IMR-90 (cell line): ENCODE measurements around the gene TSSC4. TPM values are rescaled to one million over a fixed set of nuclear protein-coding genes. Genes with fewer than 3 reads are reported as not detected.

Source experiments
- ATAC-seq: fragments of 200-7000 bp; cut with Tn5 transposase; 2 replicates; pipeline ENCODE4 v1.9.1; 2020; ENCODE audit warnings: low read depth, mild to moderate bottlenecking, moderate library complexity
- BruUV-seq: library from RNA; stranded (reverse); fragments of 400-500 nt; replicated peaks from 2 replicates; lab custom pipeline; 2021; lab: Mats Ljungman, UMichigan
- CTCF ChIA-PET: fragments of 300-600 bp; formaldehyde crosslinking; extraction: SDS; loops from one replicate; lab custom pipeline; 2021; ENCODE audit warnings: antibody characterized with exemption; lab: Yijun Ruan, JAX
- POLR2A ChIA-PET: fragments of 300-600 bp; sonication (Branson Sonifier 250); formaldehyde crosslinking; loops from one replicate; lab custom pipeline; 2022; ENCODE audit warnings: antibody characterized with exemption; ENCODE audit not compliant: unreplicated experiment; lab: Charles Lee
- DNase-seq: peaks from one replicate; pipeline ENCODE4 v3.0.0; 2013
- H2AFZ ChIP-seq: replicated peaks from 2 replicates; pipeline ENCODE3; 2013; ENCODE audit warnings: low read length, mild to moderate bottlenecking; ENCODE audit not compliant: poor library complexity
- H2AK5ac ChIP-seq: 2 replicates; pipeline ENCODE4 v1.6.1; 2013; ENCODE audit warnings: low read depth, low read length, inconsistent platforms
- H2AK9ac ChIP-seq: replicated peaks from 2 replicates; pipeline ENCODE3; 2013; ENCODE audit warnings: mild to moderate bottlenecking, low read depth, low read length, moderate library complexity; ENCODE audit not compliant: poor library complexity
- H2BK120ac ChIP-seq: 2 replicates; pipeline ENCODE4 v1.6.1; 2013; ENCODE audit warnings: low read depth, low read length, inconsistent platforms
- H2BK15ac ChIP-seq: 3 replicates; pipeline ENCODE4 v1.6.1; 2013; ENCODE audit warnings: low read depth, low read length, inconsistent platforms
- H2BK20ac ChIP-seq: 2 replicates; pipeline ENCODE4 v1.6.1; 2013; ENCODE audit warnings: low read depth, mild to moderate bottlenecking, inconsistent platforms, low read length, moderate library complexity
- H2BK5ac ChIP-seq: 2 replicates; pipeline ENCODE4 v1.6.1; 2013; ENCODE audit warnings: mild to moderate bottlenecking, low read depth, low read length, inconsistent platforms; ENCODE audit not compliant: poor library complexity, severe bottlenecking
- H3K14ac ChIP-seq: replicated peaks from 2 replicates; pipeline ENCODE4 v1.6.1; 2013; ENCODE audit warnings: low read depth, low read length, inconsistent platforms
- H3K18ac ChIP-seq: 2 replicates; pipeline ENCODE4 v1.6.1; 2013; ENCODE audit warnings: low read depth, low read length, control low read depth
- H3K23ac ChIP-seq: 2 replicates; pipeline ENCODE4 v1.6.1; 2013; ENCODE audit warnings: low read depth, low read length, inconsistent platforms
- H3K27ac ChIP-seq: 2 replicates; pipeline ENCODE4 v1.5.1; 2013; ENCODE audit warnings: mild to moderate bottlenecking, control low read depth, low read length; ENCODE audit not compliant: insufficient read depth
- H3K27me3 ChIP-seq: 2 replicates; pipeline ENCODE4 v1.6.1; 2013; ENCODE audit warnings: low read length; ENCODE audit not compliant: control insufficient read depth, insufficient read depth
- H3K36me3 ChIP-seq: 2 replicates; pipeline ENCODE4 v1.6.1; 2013; ENCODE audit warnings: low read length, mixed read lengths; ENCODE audit not compliant: control insufficient read depth, insufficient read depth
- H3K4ac ChIP-seq: 2 replicates; pipeline ENCODE4 v1.6.1; 2013; ENCODE audit warnings: low read depth, low read length, inconsistent platforms
- H3K4me1 ChIP-seq: 2 replicates; pipeline ENCODE4 v1.6.1; 2013; ENCODE audit warnings: low read length, mixed read lengths; ENCODE audit not compliant: control insufficient read depth, insufficient read depth
- H3K4me2 ChIP-seq: 2 replicates; pipeline ENCODE4 v1.6.1; 2013; ENCODE audit warnings: low read depth, mild to moderate bottlenecking, control low read depth, low read length, moderate library complexity
- H3K4me3 ChIP-seq: 2 replicates; pipeline ENCODE4 v1.5.1; 2013; ENCODE audit warnings: low read depth, mild to moderate bottlenecking, control low read depth, low read length, moderate library complexity; ENCODE audit not compliant: insufficient read depth
- H3K56ac ChIP-seq: 2 replicates; pipeline ENCODE4 v1.6.1; 2013; ENCODE audit warnings: low read length, inconsistent platforms; ENCODE audit not compliant: insufficient read depth; ENCODE audit errors: extremely low read depth
- H3K79me1 ChIP-seq, 2 experiments: 2 replicates each; pipeline ENCODE4 v1.6.1; 2013; ENCODE audit warnings: low read length in 2 of 2, inconsistent platforms in 1 of 2, low read depth in 1 of 2
- H3K9ac ChIP-seq: 2 replicates; pipeline ENCODE4 v1.6.1; 2013; ENCODE audit warnings: low read depth, low read length, control low read depth
- H3K9me1 ChIP-seq: 2 replicates; pipeline ENCODE4 v1.6.1; 2013; ENCODE audit warnings: low read length, inconsistent platforms; ENCODE audit not compliant: insufficient read depth
- H3K9me3 ChIP-seq: 2 replicates; pipeline ENCODE4 v1.6.1; 2013; ENCODE audit warnings: low read length; ENCODE audit not compliant: control insufficient read depth, insufficient read depth
- H4K20me1 ChIP-seq: 2 replicates; pipeline ENCODE4 v1.6.1; 2013; ENCODE audit warnings: low read length, inconsistent platforms; ENCODE audit not compliant: insufficient read depth
- H4K5ac ChIP-seq: 2 replicates; pipeline ENCODE4 v1.6.1; 2013; ENCODE audit warnings: mild to moderate bottlenecking, low read depth, low read length, control low read depth
- H4K8ac ChIP-seq, 2 experiments: 2 replicates each; pipeline ENCODE4 v1.6.1; 2013; ENCODE audit warnings: low read depth in 2 of 2, low read length in 2 of 2, control low read depth in 1 of 2, inconsistent platforms in 1 of 2
- H4K91ac ChIP-seq: 2 replicates; pipeline ENCODE4 v1.6.1; 2013; ENCODE audit warnings: low read depth, low read length, inconsistent platforms; ENCODE audit not compliant: insufficient read depth
- BHLHE40 ChIP-seq: fragments of 150-350 bp; IDR thresholded peaks from 2 replicates; pipeline ENCODE4 v1.6.1; 2016; ENCODE audit warnings: mild to moderate bottlenecking, low read depth, low read length
- CEBPB ChIP-seq: IDR thresholded peaks from 2 replicates; pipeline ENCODE4 v1.6.1; 2012; ENCODE audit warnings: low read depth, low read length, improper control_type of control experiment
- CHD1 ChIP-seq: IDR thresholded peaks from 2 replicates; pipeline ENCODE4 v1.6.1; 2012; ENCODE audit warnings: low read depth, low read length, improper control_type of control experiment
- CTCF ChIP-seq: conservative IDR thresholded peaks from 2 replicates; pipeline ENCODE4 v1.5.1; 2012; ENCODE audit warnings: mild to moderate bottlenecking, low read depth, low read length, improper control_type of control experiment
- FOS ChIP-seq: fragments of 150-350 bp; IDR thresholded peaks from 2 replicates; pipeline ENCODE4 v1.6.1; 2016; ENCODE audit warnings: low read depth, low read length
- MAFK ChIP-seq: IDR thresholded peaks from 2 replicates; pipeline ENCODE4 v1.6.1; 2012; ENCODE audit warnings: low read depth, low read length, improper control_type of control experiment
- MAZ ChIP-seq: IDR thresholded peaks from 2 replicates; pipeline ENCODE4 v1.6.1; 2012; ENCODE audit warnings: low read depth, mild to moderate bottlenecking, low read length, improper control_type of control experiment, moderate library complexity, borderline replicate concordance
- MXI1 ChIP-seq: IDR thresholded peaks from 2 replicates; pipeline ENCODE4 v1.6.1; 2012; ENCODE audit warnings: low read depth, mild to moderate bottlenecking, low read length, moderate library complexity, borderline replicate concordance
- NFE2L2 ChIP-seq: fragments of 150-350 bp; IDR thresholded peaks from 2 replicates; pipeline ENCODE4 v1.6.1; 2016; ENCODE audit warnings: low read depth, mild to moderate bottlenecking, low read length
- POLR2A ChIP-seq: IDR thresholded peaks from 2 replicates; pipeline ENCODE4 v1.6.1; 2012; ENCODE audit warnings: mild to moderate bottlenecking, low read depth, low read length
- RAD21 ChIP-seq: IDR thresholded peaks from 2 replicates; pipeline ENCODE4 v1.6.1; 2012; ENCODE audit warnings: low read length, improper control_type of control experiment
- RCOR1 ChIP-seq: IDR thresholded peaks from 2 replicates; pipeline ENCODE4 v1.6.1; 2012; ENCODE audit warnings: mild to moderate bottlenecking, low read length, improper control_type of control experiment; ENCODE audit not compliant: insufficient replicate concordance
- RFX5 ChIP-seq: IDR thresholded peaks from 2 replicates; pipeline ENCODE4 v1.8.0; 2012; ENCODE audit warnings: low read depth, mild to moderate bottlenecking, low read length, moderate library complexity
- SMC3 ChIP-seq: fragments of 150-350 bp; IDR thresholded peaks from 2 replicates; pipeline ENCODE4 v1.6.1; 2016; ENCODE audit warnings: low read depth, mild to moderate bottlenecking, antibody characterized with exemption, low read length, moderate library complexity
- USF2 ChIP-seq: fragments of 150-350 bp; IDR thresholded peaks from 2 replicates; pipeline ENCODE4 v1.6.1; 2017; ENCODE audit warnings: mild to moderate bottlenecking, antibody characterized with exemption, low read length, low read depth
- WGBS, 2 experiments: methylation state at CpG; one replicate each; pipeline versions ENCODE4 v1.1.5 to v1.1.7; 2013; ENCODE audit warnings: missing lambda C conversion rate in 2 of 2; ENCODE audit not compliant: insufficient read length in 1 of 2; ENCODE audit errors: extremely low coverage in 2 of 2; 5-methylcytosine and 5-hydroxymethylcytosine counted together
- dilution Hi-C: fragments of 300-500 bp; cut with HindIII; formaldehyde crosslinking; loops from one replicate; pipeline ENCODE4 v1.14.3; 2018; ENCODE audit warnings: low sequenced_read_pairs; ENCODE audit not compliant: unreplicated experiment
- in situ Hi-C: fragments of 300-500 bp; cut with MboI; formaldehyde crosslinking; loops from 3 replicates; pipeline ENCODE4 v1.14.3; 2019; ENCODE audit warnings: low sequenced_read_pairs, inconsistent platforms, mixed read lengths
- intact Hi-C: fragments of 100-400 bp; cut with micrococcal nuclease; formaldehyde crosslinking; loops from 2 replicates; pipeline ENCODE4 v1.10.0; 2022
- polyA plus RNA-seq, 3 experiments: library from polyadenylated mRNA; depleted of rRNA; stranded (reverse); fragments of >200 nt; gene quantifications; 2 replicates each; pipeline ENCODE4 v1.2.3, GENCODE V29; 2012; ENCODE audit warnings: low replicate concordance in 1 of 3
- total RNA-seq: library from RNA; depleted of rRNA; stranded (reverse); fragments of >200 nt; gene quantifications from 2 replicates; pipeline ENCODE4 v1.2.3, GENCODE V29; 2012
- TF ChIP-seq, protein P1 (sequence below): fragments of 150-350 bp; IDR thresholded peaks from 2 replicates; pipeline ENCODE4 v1.6.1; 2016; ENCODE audit warnings: low read depth, mild to moderate bottlenecking, low read length, moderate library complexity, borderline replicate concordance

The TSSC4 gene
- total and polyA plus RNA-seq, 2 of the 4 experiments (the other 2 are of a cell fraction) = 34.9 to 40.0 TPM

GRCh38 chr11:2447951-2448650 is 47.6 kb downstream of the TSSC4 start:
- Histone ChIP-seq H3K27ac (no peak overlapping the region), H4K91ac (no peak overlapping the region), H3K9me1 (no peaks in the 10 kb centered on the region), H3K4ac (no peak overlapping the region), H2BK120ac (no peak overlapping the region), H2AK5ac (no peak overlapping the region), H2AFZ (no peak overlapping the region), H3K36me3 (no peaks in the 10 kb centered on the region), H3K79me1 (no peaks in the 10 kb centered on the region), H4K8ac (no peak overlapping the region), H4K5ac (no peak overlapping the region), H3K4me1 (no peaks in the 10 kb centered on the region), H3K23ac (no peak overlapping the region), H3K27me3 (peaks cover 68% of the 10 kb centered on the region), H3K18ac (no peak overlapping the region), H3K4me3 (no peak overlapping the region), H4K20me1 (no peaks in the 10 kb centered on the region), H3K56ac (no peak overlapping the region), H2BK15ac (no peak overlapping the region), H2BK5ac (no peak overlapping the region), H3K14ac (no peak overlapping the region), H2BK20ac (no peak overlapping the region), H3K9ac (no peak overlapping the region), H2AK9ac (no peak overlapping the region), H3K9me3 (no peaks in the 10 kb centered on the region; the same call in 1 of the 2 replicates), H3K4me2 (no peak overlapping the region)
- ATAC-seq (no peak), DNase-seq (no peak)
- WGBS, 2 experiments = 33% methylated on average over 1 of the region's 10 CpGs; no CpG with 5 or more reads in 1 of the 2 experiments
- intact Hi-C loops (no loop called here), in situ Hi-C loops (no loop called here), dilution Hi-C loops (no loop called here)
- BruUV-seq = no TSS peak
- TF ChIP-seq POLR2A = no peak
- TF ChIP-seq CEBPB = no peak
- no peak for TF ChIP-seq BHLHE40
- no peak for TF ChIP-seq CHD1
- TF ChIP-seq SMC3 = no peak
- no peak for TF ChIP-seq MXI1
- TF ChIP-seq RFX5 = no peak
- no peak for TF ChIP-seq NFE2L2
- no peak for TF ChIP-seq USF2
- TF ChIP-seq MAZ = no peak
- no peak for TF ChIP-seq CTCF
- TF ChIP-seq RCOR1 = no peak
- TF ChIP-seq, protein P1, sequence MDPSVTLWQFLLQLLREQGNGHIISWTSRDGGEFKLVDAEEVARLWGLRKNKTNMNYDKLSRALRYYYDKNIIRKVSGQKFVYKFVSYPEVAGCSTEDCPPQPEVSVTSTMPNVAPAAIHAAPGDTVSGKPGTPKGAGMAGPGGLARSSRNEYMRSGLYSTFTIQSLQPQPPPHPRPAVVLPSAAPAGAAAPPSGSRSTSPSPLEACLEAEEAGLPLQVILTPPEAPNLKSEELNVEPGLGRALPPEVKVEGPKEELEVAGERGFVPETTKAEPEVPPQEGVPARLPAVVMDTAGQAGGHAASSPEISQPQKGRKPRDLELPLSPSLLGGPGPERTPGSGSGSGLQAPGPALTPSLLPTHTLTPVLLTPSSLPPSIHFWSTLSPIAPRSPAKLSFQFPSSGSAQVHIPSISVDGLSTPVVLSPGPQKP = no peak
- TF ChIP-seq RAD21 = no peak
- no peak for TF ChIP-seq MAFK
- TF ChIP-seq FOS = no peak
- CTCF ChIA-PET = no interaction called here
- POLR2A ChIA-PET = no interaction called here
